UCSD-AML1 (cell line): ENCODE data around the gene MFGE8.

Source experiments
- DNase-seq: peaks from one replicate; lab custom pipeline; 2025; ENCODE audit not compliant: unreplicated experiment; lab: John Stamatoyannopoulos, UW

The MFGE8 gene

DNA sequence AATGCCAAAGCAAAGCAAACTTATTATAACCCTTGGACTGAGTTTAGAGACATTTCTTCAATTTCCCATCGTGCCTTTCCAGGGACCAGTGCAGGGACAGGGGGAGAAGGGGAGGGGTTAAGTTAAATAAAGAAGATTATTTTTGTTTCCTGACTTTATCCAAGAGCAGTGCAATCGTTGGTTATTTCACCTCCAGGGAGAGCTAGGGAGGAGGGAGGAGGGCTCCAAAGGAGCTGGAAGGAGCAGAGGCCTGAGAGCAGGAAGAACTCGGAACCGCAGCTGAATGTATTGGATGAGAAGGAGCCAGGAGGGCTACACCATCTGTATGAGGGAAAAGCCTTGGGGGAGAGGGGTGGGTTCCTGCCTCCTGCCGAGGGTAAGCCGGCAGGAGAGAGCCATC lies 38.5 kb downstream of the MFGE8 start:
- no peak for DNase-seq

GRCh38 chr15:88874275-88874674 lies 38.9 kb downstream of the MFGE8 start:
- DNase-seq: no peak

DNA sequence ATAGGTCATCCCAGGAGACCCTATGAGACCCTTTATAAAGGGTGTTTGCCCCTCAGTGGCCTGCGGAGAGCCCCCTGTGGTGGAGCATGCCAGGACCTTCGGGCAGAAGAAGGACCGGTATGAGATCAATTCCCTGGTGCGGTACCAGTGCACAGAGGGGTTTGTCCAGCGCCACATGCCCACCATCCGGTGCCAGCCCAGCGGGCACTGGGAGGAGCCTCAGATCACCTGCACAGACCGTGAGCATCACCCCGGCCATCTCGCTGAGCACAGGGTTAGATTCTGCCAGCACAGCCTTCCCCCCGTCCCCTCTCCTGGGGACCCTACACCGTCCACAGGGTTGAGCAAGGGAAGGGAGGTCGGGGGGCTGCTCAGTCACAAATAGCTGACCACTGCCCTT lies 39.4 kb downstream of the MFGE8 start:
- DNase-seq: no peak

- no peak for DNase-seq
These were observed 40.5 kb downstream of the MFGE8 start for GRCh38 chr15:88872706-88873105.

GRCh38 chr15:88872106-88872505 lies 41.1 kb downstream of the MFGE8 start:
- no peak for DNase-seq

GRCh38 chr15:88871313-88871712 lies 41.9 kb downstream of the MFGE8 start:
- DNase-seq: no peak

DNA sequence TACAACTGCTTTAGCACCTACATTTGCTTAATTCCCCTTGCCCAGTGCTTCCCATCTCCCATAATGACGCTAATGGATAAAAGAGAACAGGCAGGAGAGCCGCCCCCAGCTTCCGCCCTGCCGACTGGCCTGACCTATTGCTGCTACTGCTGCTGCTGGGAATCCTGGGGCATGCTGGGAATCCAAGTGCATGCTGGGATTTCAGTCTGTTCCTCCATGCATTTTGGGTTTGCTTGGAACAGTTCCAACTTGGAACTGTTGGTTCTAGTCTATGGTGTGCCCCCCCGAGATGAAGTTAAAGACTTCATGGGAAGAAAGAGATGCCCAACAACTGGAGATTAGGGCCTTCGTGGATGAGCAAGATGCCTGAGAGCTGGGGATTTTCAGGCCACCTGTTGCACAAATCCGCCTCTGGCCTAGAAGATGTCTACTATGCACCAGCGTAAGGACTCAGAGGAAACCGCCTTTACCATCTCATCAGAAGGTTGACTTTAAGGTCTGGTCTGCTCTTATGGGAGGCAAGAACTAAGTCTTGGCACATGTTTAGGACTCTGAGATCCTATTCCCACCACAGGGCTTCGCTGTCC lies 46.8 kb downstream of the MFGE8 start:
- DNase-seq: no peak

GRCh38 chr15:88865498-88866099 lies 47.6 kb downstream of the MFGE8 start:
- no peak for DNase-seq

DNA sequence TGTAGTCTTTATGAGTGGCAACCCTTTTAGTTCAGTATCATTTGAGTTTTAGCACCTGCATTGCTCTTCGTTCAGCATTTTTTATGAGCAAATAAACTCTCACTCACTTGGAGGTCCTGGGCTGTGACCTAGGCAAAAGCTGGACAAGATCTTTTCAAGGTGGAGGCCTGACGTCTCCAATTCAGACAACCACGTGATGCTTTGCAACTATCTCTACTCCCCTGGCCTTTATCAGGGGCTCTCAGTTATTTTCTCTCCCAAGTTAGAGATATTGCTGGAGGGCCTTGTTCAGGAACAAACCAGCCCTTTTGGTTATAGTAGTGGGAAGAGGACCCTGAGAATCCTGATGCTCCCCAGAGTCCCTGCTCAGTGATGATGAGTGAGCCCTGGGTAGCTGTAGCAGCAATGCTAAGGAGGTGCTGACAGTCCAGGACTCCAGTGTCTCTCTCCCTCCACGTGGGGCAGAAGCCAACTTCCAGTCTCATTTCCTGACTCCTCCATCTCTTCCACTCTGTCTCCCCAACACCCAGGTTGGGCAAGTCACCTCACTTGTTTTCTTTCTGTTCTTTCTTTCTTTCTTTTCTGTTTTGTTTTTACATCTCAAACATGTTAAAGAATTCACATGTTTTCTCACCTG lies 48.2 kb downstream of the MFGE8 start:
- DNase-seq: no peak

DNA sequence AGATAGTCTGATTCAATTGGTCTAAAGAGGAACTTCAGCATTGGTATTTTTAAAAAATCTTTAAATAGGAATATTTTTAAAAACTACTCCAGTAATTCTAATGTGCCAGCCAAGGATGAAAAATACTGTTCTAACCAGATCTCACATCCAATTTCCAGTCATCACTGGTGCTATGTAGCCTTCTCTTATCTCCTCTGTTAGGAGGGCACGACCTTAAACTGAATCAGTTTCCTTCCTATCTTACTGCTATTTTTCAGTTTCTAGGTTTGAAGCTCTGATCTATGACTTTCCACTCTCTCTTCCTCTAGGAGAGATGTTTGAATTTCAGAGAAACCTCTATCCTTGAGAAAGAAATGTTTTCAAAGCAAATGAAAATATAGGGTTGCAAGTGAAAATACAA lies 49.8 kb downstream of the MFGE8 start:
- no peak for DNase-seq

- no peak for DNase-seq
These were observed 53.0 kb downstream of the MFGE8 start for GRCh38 chr15:88860212-88860611.

DNA sequence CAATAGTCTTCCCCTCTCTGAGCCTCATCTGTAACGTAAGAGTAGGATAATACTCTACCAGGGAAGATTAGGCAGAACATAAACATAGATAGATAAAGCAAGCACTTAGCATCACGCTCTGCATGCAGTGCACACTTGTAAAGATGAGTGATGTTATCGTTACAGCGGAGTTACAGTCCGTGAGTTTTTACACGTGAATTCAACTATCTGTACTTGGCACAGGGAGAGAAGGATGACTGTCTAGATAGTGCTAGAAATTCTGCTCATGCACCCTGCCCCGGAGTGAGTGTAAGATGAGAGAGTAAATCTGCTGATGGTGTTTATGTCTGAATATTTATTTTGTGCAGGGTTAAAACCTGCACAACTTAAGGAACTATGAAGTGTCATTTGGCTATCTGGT lies 53.6 kb downstream of the MFGE8 start:
- DNase-seq: no peak

- DNase-seq: no peak
These were observed 54.2 kb downstream of the MFGE8 start for GRCh38 chr15:88858934-88859333.

DNA sequence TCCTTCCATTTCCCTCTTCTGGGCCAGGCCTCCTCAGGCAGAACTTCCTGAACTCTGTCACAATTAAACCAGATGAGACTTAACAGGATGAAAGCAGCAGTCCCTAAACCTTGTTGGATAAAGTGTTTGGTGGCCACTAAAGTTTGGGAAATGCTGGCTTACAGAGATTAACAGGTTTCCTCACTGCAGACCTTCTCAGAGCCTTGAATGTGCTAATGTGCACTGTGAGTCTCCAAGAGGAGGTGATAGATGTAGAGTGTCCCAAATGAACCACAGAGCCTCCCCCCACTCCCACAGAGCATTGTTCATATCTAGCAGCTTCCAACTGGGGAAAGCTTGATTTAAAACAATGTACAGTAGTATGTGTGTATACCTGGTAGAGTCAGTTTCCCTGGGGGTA lies 60.7 kb downstream of the MFGE8 start:
- DNase-seq: no peak

GRCh38 chr15:88849376-88850072 lies 63.7 kb downstream of the MFGE8 start:
- DNase-seq: no peak
